Fibroblast of skin of back (primary cell): ENCODE data around the gene CRIP2.

ENCODE experiments used
- DNase-seq: peaks from one replicate; pipeline ENCODE4 v3.0.0-alpha.2; 2013

Gene CRIP2

GRCh38 chr14:105464501-105464900 is 10.1 kb upstream of the CRIP2 start:
- no peak for DNase-seq

- peak; percentile 79 for DNase-seq
Observed at GRCh38 chr14:105465209-105466031, 9.2 kb upstream of the CRIP2 start.

- DNase-seq = no peak
Observed at GRCh38 chr14:105466531-105467248, 7.9 kb upstream of the CRIP2 start.

GRCh38 chr14:105467249-105467941 is 7.2 kb upstream of the CRIP2 start:
- no peak for DNase-seq

GRCh38 chr14:105467942-105468471 is 6.6 kb upstream of the CRIP2 start:
- DNase-seq = no peak

- DNase-seq = no peak
Observed at GRCh38 chr14:105468621-105469241, 5.9 kb upstream of the CRIP2 start.

- DNase-seq = no peak
Observed at GRCh38 chr14:105469456-105470349, 4.9 kb upstream of the CRIP2 start.

- no peak for DNase-seq
Observed at GRCh38 chr14:105470350-105471296, 4.0 kb upstream of the CRIP2 start.

GRCh38 chr14:105471297-105471821 is 3.3 kb upstream of the CRIP2 start:
- no peak for DNase-seq

- no peak for DNase-seq
Observed at GRCh38 chr14:105471823-105472485, 2.7 kb upstream of the CRIP2 start.

- no peak for DNase-seq
Observed at GRCh38 chr14:105472486-105472991, 2.1 kb upstream of the CRIP2 start.

GRCh38 chr14:105473033-105473676 is 1.5 kb upstream of the CRIP2 start:
- no peak for DNase-seq

GRCh38 chr14:105473677-105474482 is 741 bp upstream of the CRIP2 start:
- DNase-seq = peak; percentile 88

GRCh38 chr14:105475269-105476096 is 862 bp downstream of the CRIP2 start:
- peak; percentile 40 for DNase-seq

- DNase-seq = no peak
Observed at GRCh38 chr14:105476097-105476830, 1.6 kb downstream of the CRIP2 start.
